HepG2 (cell line): ENCODE data around the gene SPTY2D1. TPM values are rescaled to one million over a fixed set of nuclear protein-coding genes. Genes with fewer than 3 reads are reported as not detected.

Source experiments
- ATAC-seq: fragments of 200-7000 bp; cut with Tn5 transposase; 3 replicates; pipeline ENCODE4 v1.9.1; 2020; ENCODE audit warnings: mild to moderate bottlenecking, moderate library complexity
- BruUV-seq: library from RNA; stranded (reverse); fragments of 400-500 nt; replicated peaks from 2 replicates; lab custom pipeline; 2021; lab: Mats Ljungman, UMichigan
- CTCF ChIA-PET: fragments of 300-600 bp; formaldehyde crosslinking; extraction: SDS; loops from one replicate; lab custom pipeline; 2021; ENCODE audit warnings: low total read pairs, inconsistent platforms, low intra/inter-chr PET ratio; lab: Yijun Ruan, JAX
- POLR2A ChIA-PET: fragments of 350-600 bp; sonication (Branson Sonifier 250); formaldehyde crosslinking; loops from one replicate; lab custom pipeline; 2020; ENCODE audit warnings: antibody characterized with exemption, inconsistent platforms; lab: Yijun Ruan, JAX
- DNase-seq: peaks from one replicate; pipeline ENCODE4 v3.0.0-alpha.2; 2015; ENCODE audit warnings: low spot score
- FAIRE-seq: peaks from 3 replicates; lab custom pipeline; 2011; peaks lifted over from hg19 to GRCh38; lab: Jason Lieb, UNC
- H2AFZ ChIP-seq: one replicate; pipeline ENCODE4 v1.6.1; 2011; ENCODE audit warnings: low read length, inconsistent platforms
- H3K27ac ChIP-seq: fragments of 300-600 bp; 3 replicates; pipeline ENCODE4 v1.8.0; 2011; ENCODE audit warnings: mixed run types, mild to moderate bottlenecking, mixed read lengths, low read length, inconsistent platforms; ENCODE audit not compliant: insufficient read depth; ENCODE audit errors: extremely low read length
- H3K27me3 ChIP-seq, 2 experiments: fragments of 200-600 bp in 1 of 2; 2 replicates in 1 of 2; 3 replicates in 1 of 2; pipeline versions ENCODE4 v1.6.0 to v1.8.0; 2011; ENCODE audit warnings: low read length in 2 of 2, mild to moderate bottlenecking in 2 of 2, moderate library complexity in 2 of 2, inconsistent platforms in 1 of 2; ENCODE audit not compliant: insufficient read depth in 2 of 2, control insufficient read depth in 1 of 2
- H3K36me3 ChIP-seq, 2 experiments: fragments of 200-600 bp in 1 of 2; replicated peaks in 1 of 2; 2 replicates in 1 of 2; 3 replicates in 1 of 2; pipeline versions ENCODE4 v1.5.1 to v1.8.0; 2011; ENCODE audit warnings: low read length in 2 of 2, inconsistent platforms in 1 of 2; ENCODE audit not compliant: insufficient read depth in 2 of 2, control insufficient read depth in 1 of 2
- H3K4me1 ChIP-seq: 2 replicates; pipeline ENCODE4 v1.5.1; 2012; ENCODE audit warnings: low read length, inconsistent platforms; ENCODE audit not compliant: insufficient read depth
- H3K4me2 ChIP-seq: 2 replicates; pipeline ENCODE4 v1.6.0; 2011; ENCODE audit warnings: low read depth, low read length, inconsistent platforms
- H3K4me3 ChIP-seq, 3 experiments: fragments of 200-600 bp in 1 of 3; sonication (generic), shearing (Covaris generic) in 1 of 3; replicated peaks in 1 of 3; 2 replicates each; pipeline ENCODE4 v1.5.1; 2011 to 2016; ENCODE audit warnings: low read length in 3 of 3, inconsistent platforms in 2 of 3, low read depth in 2 of 3, mild to moderate bottlenecking in 2 of 3, control low read depth in 1 of 3, mixed read lengths in 1 of 3; ENCODE audit not compliant: insufficient read depth in 1 of 3
- H3K79me2 ChIP-seq: one replicate; pipeline ENCODE4 v1.6.1; 2011; ENCODE audit warnings: low read length, inconsistent platforms; ENCODE audit not compliant: insufficient read depth
- H3K9ac ChIP-seq: 2 replicates; pipeline ENCODE4 v1.6.0; 2011; ENCODE audit warnings: mild to moderate bottlenecking, low read depth, low read length, inconsistent platforms; ENCODE audit not compliant: insufficient read depth
- H3K9me3 ChIP-seq: 2 replicates; pipeline ENCODE4 v1.5.1; 2012; ENCODE audit warnings: mild to moderate bottlenecking, low read length
- H4K20me1 ChIP-seq: 2 replicates; pipeline ENCODE4 v1.6.0; 2011; ENCODE audit warnings: inconsistent platforms, mild to moderate bottlenecking, low read length, moderate library complexity; ENCODE audit not compliant: insufficient read depth
- ATF7 ChIP-seq, 2 experiments: fragments of 450-650 bp in 1 of 2; sonication (generic) in 1 of 2; formaldehyde crosslinking in 1 of 2; IDR thresholded peaks; 2 replicates each; pipeline versions ENCODE4 v1.4.0 to v1.6.1; 2016 to 2020; ENCODE audit warnings: antibody characterized with exemption in 1 of 2, mild to moderate bottlenecking in 1 of 2, missing genetic modification reagents in 1 of 2
- CEBPZ ChIP-seq: IDR thresholded peaks from 2 replicates; pipeline ENCODE4 v1.6.1; 2012; ENCODE audit warnings: low read length, improper control_type of control experiment
- GZF1 ChIP-seq: sonication (generic); formaldehyde crosslinking; IDR thresholded peaks from 2 replicates; pipeline ENCODE4 v1.5.1; 2020; ENCODE audit warnings: mild to moderate bottlenecking, missing genetic modification reagents
- SETDB1 ChIP-seq: sonication (generic); formaldehyde crosslinking; IDR thresholded peaks from 2 replicates; pipeline ENCODE4 v1.5.1; 2020; ENCODE audit warnings: missing genetic modification reagents, mild to moderate bottlenecking, borderline replicate concordance
- TFE3 ChIP-seq: IDR thresholded peaks from 2 replicates; pipeline ENCODE4 v1.6.1; 2016
- WGBS: methylation state at CpG from one replicate; pipeline ENCODE4 v1.1.6; 2017; ENCODE audit warnings: low lambda C conversion rate; 5-methylcytosine and 5-hydroxymethylcytosine counted together
- in situ Hi-C: cut with HindIII; loops from 2 replicates; pipeline ENCODE4 v1.10.0; 2017; ENCODE audit warnings: low pct_unique_long_range_greater_than_20kb; ENCODE audit not compliant: extremely low pct_ligation_motif_present
- intact Hi-C: fragments of 100-400 bp; cut with micrococcal nuclease; formaldehyde crosslinking; loops from one replicate; pipeline ENCODE4 v1.10.0; 2022; ENCODE audit not compliant: unreplicated experiment
- polyA plus RNA-seq, 8 experiments: library from polyadenylated mRNA; depleted of rRNA in 3 of 8; stranded (reverse) in 7 of 8; unstranded in 1 of 8; fragments of >200 nt; fragmentation: Illumina TruSeq in 4 of 8; extraction: Trizol in 4 of 8; gene quantifications; 2 replicates each; pipeline versions ENCODE4 v1.2.1 to v1.2.3, GENCODE V29; 2011 to 2016; ENCODE audit warnings: low read depth in 4 of 8, missing spikeins in 1 of 8, mixed read lengths in 1 of 8; ENCODE audit not compliant: insufficient read depth in 1 of 8
- total RNA-seq, 5 experiments: library from RNA; depleted of rRNA; stranded (reverse); fragments of >200 nt; fragmentation: Illumina TruSeq; extraction: Trizol; gene quantifications; 2 replicates each; pipeline ENCODE4 v1.2.3, GENCODE V29; 2016; ENCODE audit warnings: low read depth in 1 of 5

SPTY2D1 gene
- total and polyA plus RNA-seq, 2 of the 13 experiments (the other 11 are each of a cell fraction or from before 2014, with no cell fraction given): 6.9 to 14.8 TPM

GRCh38 chr11:18671246-18671645 is 37.1 kb upstream of the SPTY2D1 start (continued):
- TF ChIP-seq CEBPZ (no peak), GZF1 (no peak)

- ATAC-seq (no peak), FAIRE-seq (no peak), DNase-seq (no peak)
- Histone ChIP-seq H3K4me3 (no peak overlapping the region), H3K27ac (no peak overlapping the region), H3K36me3 (no peaks in the 10 kb centered on the region), H4K20me1 (no peaks in the 10 kb centered on the region), H3K27me3 (no peaks in the 10 kb centered on the region; a peak in 1 of 5 replicates), H3K4me2 (no peak overlapping the region), H3K9me3 (no peaks in the 10 kb centered on the region), H3K79me2 (no peaks in the 10 kb centered on the region), H2AFZ (no peak overlapping the region), H3K9ac (no peak overlapping the region), H3K4me1 (peaks cover 22% of the 10 kb centered on the region)
- in situ Hi-C loops (no loop called here), intact Hi-C loops (loop anchor here (5.0 kb wide), 1 partner anchor 63 kb away; no protein-coding TSS in a partner anchor)
- ChIA-PET CTCF (no interaction called here), POLR2A (no interaction called here)
- 39% methylated on average over 4 of the region's 4 CpGs for WGBS
- BruUV-seq: no TSS peak
- TF ChIP-seq TFE3: no peak
- no peak for TF ChIP-seq SETDB1 (CRISPR knock-in tag)
- TF ChIP-seq ATF7 (IDR thresholded peaks at IDR 0.05): peak; percentile 51; the same call in 1 of the 2 replicates
- TF ChIP-seq ATF7 (CRISPR knock-in tag; IDR thresholded peaks at IDR 0.05): no peak
These were observed 35.6 kb upstream of the SPTY2D1 start for GRCh38 chr11:18669711-18670110.
